Panc1 (cell line): ENCODE results near the gene MLLT3. TPM values are rescaled to one million over a fixed set of nuclear protein-coding genes. Genes with fewer than 3 reads are reported as not detected.

Experiments used
- ATAC-seq: fragments of 200-7000 bp; cut with Tn5 transposase; 2 replicates; pipeline ENCODE4 v1.9.1; 2020; ENCODE audit warnings: mild to moderate bottlenecking, moderate library complexity
- BruUV-seq: library from RNA; stranded (reverse); fragments of 400-500 nt; replicated peaks from 2 replicates; lab custom pipeline; 2021; lab: Mats Ljungman, UMichigan
- CTCF ChIA-PET: fragments of 300-600 bp; sonication (Branson Sonifier 250); formaldehyde crosslinking; loops from one replicate; lab custom pipeline; 2022; ENCODE audit warnings: antibody characterized with exemption; lab: Charles Lee
- POLR2A ChIA-PET: fragments of 300-600 bp; sonication (Branson Sonifier 250); formaldehyde crosslinking; loops from one replicate; lab custom pipeline; 2022; ENCODE audit warnings: antibody characterized with exemption; lab: Charles Lee
- DNase-seq: peaks from one replicate; pipeline ENCODE4 v3.0.0-alpha.2; 2010; ENCODE audit warnings: low read depth, low spot score
- H3K27ac ChIP-seq: 2 replicates; pipeline ENCODE4 v1.5.1; 2011; ENCODE audit warnings: mild to moderate bottlenecking, low read length, inconsistent platforms
- H3K27me3 ChIP-seq: fragments of 200-500 bp; sonication (Bioruptor generic); 2 replicates; pipeline ENCODE4 v1.6.0; 2014; ENCODE audit warnings: low read length, inconsistent platforms; ENCODE audit not compliant: control insufficient read depth, insufficient read depth
- H3K36me3 ChIP-seq: fragments of 200-500 bp; sonication (Bioruptor generic); 2 replicates; pipeline ENCODE4 v1.5.1; 2014; ENCODE audit warnings: inconsistent platforms, mild to moderate bottlenecking, low read length, moderate library complexity; ENCODE audit not compliant: control insufficient read depth, insufficient read depth
- H3K4me1 ChIP-seq: 2 replicates; pipeline ENCODE4 v1.5.1; 2011; ENCODE audit warnings: inconsistent platforms, mild to moderate bottlenecking, low read length, moderate library complexity; ENCODE audit not compliant: control insufficient read depth, insufficient read depth
- H3K4me3 ChIP-seq, 2 experiments: 2 replicates each; pipeline ENCODE4 v1.5.1; 2011 to 2012; ENCODE audit warnings: low read depth in 2 of 2, low read length in 2 of 2, mild to moderate bottlenecking in 2 of 2, inconsistent platforms in 1 of 2, moderate library complexity in 1 of 2
- H3K9me3 ChIP-seq: fragments of 200-500 bp; sonication (Bioruptor generic); 2 replicates; pipeline ENCODE4 v1.5.1; 2014; ENCODE audit warnings: low read depth, mild to moderate bottlenecking, inconsistent platforms, low read length, moderate library complexity; ENCODE audit not compliant: control insufficient read depth, insufficient read depth
- POLR2AphosphoS5 ChIP-seq: IDR thresholded peaks from 2 replicates; pipeline ENCODE4 v1.6.1; 2012; ENCODE audit warnings: mild to moderate bottlenecking, low read depth, low read length, moderate library complexity
- SIN3A ChIP-seq: IDR thresholded peaks from 2 replicates; pipeline ENCODE4 v1.6.1; 2012; ENCODE audit warnings: low read depth, mild to moderate bottlenecking, low read length, moderate library complexity, borderline replicate concordance; ENCODE audit not compliant: insufficient read depth
- TCF7L2 ChIP-seq: IDR thresholded peaks from 2 replicates; pipeline ENCODE4 v1.6.1; 2011; ENCODE audit warnings: mild to moderate bottlenecking, low read depth, low read length, inconsistent platforms
- in situ Hi-C: cut with HindIII; loops from 2 replicates; pipeline ENCODE4 v1.10.0; 2016; ENCODE audit warnings: low sequenced_read_pairs, low pct_unique_long_range_greater_than_20kb
- intact Hi-C: fragments of 100-400 bp; cut with micrococcal nuclease; formaldehyde crosslinking; loops from one replicate; pipeline ENCODE4 v1.10.0; 2022; ENCODE audit not compliant: unreplicated experiment
- total RNA-seq: library from RNA; stranded (reverse); gene quantifications from one replicate; pipeline ENCODE4 v1.2.1, GENCODE V29; 2021; ENCODE audit not compliant: unreplicated experiment
- TF ChIP-seq, protein P1 (sequence below), 2 experiments: IDR thresholded peaks; 2 replicates each; pipeline ENCODE4 v1.6.1; 2011 to 2012; ENCODE audit warnings: low read depth in 2 of 2, control low read depth in 1 of 2, low read length in 1 of 2, mild to moderate bottlenecking in 1 of 2, moderate library complexity in 1 of 2; ENCODE audit not compliant: insufficient read depth in 1 of 2
- TF ChIP-seq, protein P2 (sequence below): fragments of 450-650 bp; IDR thresholded peaks from 2 replicates; pipeline ENCODE4 v1.5.1; 2017; ENCODE audit warnings: mild to moderate bottlenecking

The MLLT3 gene
- total RNA-seq, 1 experiment from 2014 or later = 0.49 TPM

DNA sequence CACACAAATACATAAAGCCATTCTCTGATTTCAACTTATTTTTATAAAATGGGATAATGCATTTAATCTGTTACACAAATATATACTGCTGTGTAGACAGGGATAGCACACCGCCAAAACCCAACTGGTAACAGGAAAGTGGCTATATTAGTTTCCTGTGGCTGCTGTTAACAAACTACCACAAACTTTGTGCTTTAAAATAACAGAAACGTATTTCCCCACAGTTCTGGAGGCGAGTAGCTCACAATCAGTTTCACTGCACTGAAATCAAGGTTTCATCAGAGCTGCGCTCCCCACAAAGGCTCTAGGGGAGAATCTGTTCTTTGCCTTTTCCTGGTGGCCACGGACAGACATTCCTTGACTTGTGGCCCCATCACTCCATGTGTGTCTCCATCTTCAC is 94.0 kb downstream of the MLLT3 start:
- H3K4me1 ChIP-seq = no peaks in the 10 kb centered on the region
- H3K27ac ChIP-seq = no peak overlapping the region
- DNase-seq (no peak), ATAC-seq (no peak)
- no peaks in the 10 kb centered on the region for H3K36me3 ChIP-seq
- H3K4me3 ChIP-seq = no peak overlapping the region
- no TSS peak for BruUV-seq
- TF ChIP-seq TCF7L2 = no peak
- TF ChIP-seq, protein P1, sequence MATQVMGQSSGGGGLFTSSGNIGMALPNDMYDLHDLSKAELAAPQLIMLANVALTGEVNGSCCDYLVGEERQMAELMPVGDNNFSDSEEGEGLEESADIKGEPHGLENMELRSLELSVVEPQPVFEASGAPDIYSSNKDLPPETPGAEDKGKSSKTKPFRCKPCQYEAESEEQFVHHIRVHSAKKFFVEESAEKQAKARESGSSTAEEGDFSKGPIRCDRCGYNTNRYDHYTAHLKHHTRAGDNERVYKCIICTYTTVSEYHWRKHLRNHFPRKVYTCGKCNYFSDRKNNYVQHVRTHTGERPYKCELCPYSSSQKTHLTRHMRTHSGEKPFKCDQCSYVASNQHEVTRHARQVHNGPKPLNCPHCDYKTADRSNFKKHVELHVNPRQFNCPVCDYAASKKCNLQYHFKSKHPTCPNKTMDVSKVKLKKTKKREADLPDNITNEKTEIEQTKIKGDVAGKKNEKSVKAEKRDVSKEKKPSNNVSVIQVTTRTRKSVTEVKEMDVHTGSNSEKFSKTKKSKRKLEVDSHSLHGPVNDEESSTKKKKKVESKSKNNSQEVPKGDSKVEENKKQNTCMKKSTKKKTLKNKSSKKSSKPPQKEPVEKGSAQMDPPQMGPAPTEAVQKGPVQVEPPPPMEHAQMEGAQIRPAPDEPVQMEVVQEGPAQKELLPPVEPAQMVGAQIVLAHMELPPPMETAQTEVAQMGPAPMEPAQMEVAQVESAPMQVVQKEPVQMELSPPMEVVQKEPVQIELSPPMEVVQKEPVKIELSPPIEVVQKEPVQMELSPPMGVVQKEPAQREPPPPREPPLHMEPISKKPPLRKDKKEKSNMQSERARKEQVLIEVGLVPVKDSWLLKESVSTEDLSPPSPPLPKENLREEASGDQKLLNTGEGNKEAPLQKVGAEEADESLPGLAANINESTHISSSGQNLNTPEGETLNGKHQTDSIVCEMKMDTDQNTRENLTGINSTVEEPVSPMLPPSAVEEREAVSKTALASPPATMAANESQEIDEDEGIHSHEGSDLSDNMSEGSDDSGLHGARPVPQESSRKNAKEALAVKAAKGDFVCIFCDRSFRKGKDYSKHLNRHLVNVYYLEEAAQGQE (IDR thresholded peaks at IDR 0.05; ENCODE audit: insufficient read depth in 1 of 2, low read depth in 2 of 2, low read length in 1 of 2) = no peak
- TF ChIP-seq POLR2AphosphoS5 = no peak
- no peak for TF ChIP-seq SIN3A
- TF ChIP-seq, protein P2, sequence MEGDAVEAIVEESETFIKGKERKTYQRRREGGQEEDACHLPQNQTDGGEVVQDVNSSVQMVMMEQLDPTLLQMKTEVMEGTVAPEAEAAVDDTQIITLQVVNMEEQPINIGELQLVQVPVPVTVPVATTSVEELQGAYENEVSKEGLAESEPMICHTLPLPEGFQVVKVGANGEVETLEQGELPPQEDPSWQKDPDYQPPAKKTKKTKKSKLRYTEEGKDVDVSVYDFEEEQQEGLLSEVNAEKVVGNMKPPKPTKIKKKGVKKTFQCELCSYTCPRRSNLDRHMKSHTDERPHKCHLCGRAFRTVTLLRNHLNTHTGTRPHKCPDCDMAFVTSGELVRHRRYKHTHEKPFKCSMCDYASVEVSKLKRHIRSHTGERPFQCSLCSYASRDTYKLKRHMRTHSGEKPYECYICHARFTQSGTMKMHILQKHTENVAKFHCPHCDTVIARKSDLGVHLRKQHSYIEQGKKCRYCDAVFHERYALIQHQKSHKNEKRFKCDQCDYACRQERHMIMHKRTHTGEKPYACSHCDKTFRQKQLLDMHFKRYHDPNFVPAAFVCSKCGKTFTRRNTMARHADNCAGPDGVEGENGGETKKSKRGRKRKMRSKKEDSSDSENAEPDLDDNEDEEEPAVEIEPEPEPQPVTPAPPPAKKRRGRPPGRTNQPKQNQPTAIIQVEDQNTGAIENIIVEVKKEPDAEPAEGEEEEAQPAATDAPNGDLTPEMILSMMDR = no peak
- no peaks in the 10 kb centered on the region for H3K9me3 ChIP-seq
- ChIA-PET POLR2A (no interaction called here), CTCF (no interaction called here)
- intact Hi-C loops (no loop called here), in situ Hi-C loops (no loop called here)
- no peaks in the 10 kb centered on the region for H3K27me3 ChIP-seq

DNA sequence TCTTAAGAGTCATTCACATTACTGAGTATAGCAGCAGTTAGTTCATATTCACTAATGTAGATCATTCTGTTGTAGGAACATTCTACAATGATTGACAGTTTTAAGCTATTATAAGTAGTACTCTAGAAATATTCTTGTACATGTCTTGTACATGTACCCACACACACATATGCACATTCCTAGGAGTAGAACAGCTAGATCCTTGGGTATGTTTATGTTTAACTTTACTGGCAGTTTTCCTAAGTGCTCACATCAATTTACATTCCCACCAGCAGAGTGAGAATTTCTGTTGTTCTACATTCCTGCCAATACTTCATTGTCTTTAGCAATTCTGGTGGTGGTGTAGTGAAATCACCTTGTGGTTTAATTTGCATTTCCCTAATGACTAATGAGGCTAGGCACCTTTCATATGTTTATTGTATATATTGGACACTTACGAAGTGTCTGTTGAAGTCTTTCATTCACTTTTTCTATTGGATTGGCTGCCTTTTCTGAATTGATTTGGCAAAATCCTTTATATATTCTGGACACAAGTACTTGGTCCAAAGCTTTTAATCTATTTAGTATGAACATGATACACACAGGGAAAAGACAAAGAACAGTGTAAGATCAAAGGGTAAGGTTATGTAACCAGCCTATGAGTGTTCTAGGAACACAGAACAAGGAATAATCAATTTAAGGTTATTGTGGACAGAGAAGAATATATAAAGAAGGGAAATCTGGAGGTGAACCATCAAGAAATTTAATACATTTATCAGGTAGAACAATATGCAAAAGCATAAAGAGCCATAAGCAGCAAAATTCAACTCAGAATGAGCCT is 95.6 kb downstream of the MLLT3 start:
- in situ Hi-C loops = no loop called here
- Histone ChIP-seq H3K4me3 (no peak overlapping the region), H3K27me3 (no peaks in the 10 kb centered on the region), H3K36me3 (no peaks in the 10 kb centered on the region), H3K4me1 (no peaks in the 10 kb centered on the region), H3K27ac (no peak overlapping the region), H3K9me3 (no peaks in the 10 kb centered on the region)
- no peak for ATAC-seq
- ChIA-PET CTCF (no interaction called here), POLR2A (no interaction called here)
- BruUV-seq = no TSS peak
- TF ChIP-seq TCF7L2 (no peak), SIN3A (no peak), POLR2AphosphoS5 (no peak)
- TF ChIP-seq, protein P1 (IDR thresholded peaks at IDR 0.05; ENCODE audit: insufficient read depth in 1 of 2, low read depth in 2 of 2, low read length in 1 of 2) = no peak
- TF ChIP-seq, protein P2 = no peak
- intact Hi-C loops = no loop called here
- no peak for DNase-seq
